ENCODE measurements around the gene MFF. TPM values are rescaled to one million over a fixed set of nuclear protein-coding genes. Genes with fewer than 3 reads are reported as not detected.

Gene MFF
- total RNA-seq, 1 experiment from 2014 or later = 83.3 TPM

- no peak overlapping the region for H3T11ph ChIP-seq (ENCODE audit: low read length)
- no CpG with 5 or more reads among the region's 4 CpGs for WGBS (ENCODE audit: extremely low coverage, insufficient read length, low lambda C conversion rate)
- no peaks in the 10 kb centered on the region for H3K9me3 Mint-ChIP-seq
These were observed 14.3 kb upstream of the MFF start for GRCh38 chr2:227310756-227311110.

More at GRCh38 chr2:227310756-227311110, 14.3 kb upstream of the MFF start:
- H3K23ac ChIP-seq (ENCODE audit: insufficient read length, low read depth, low read length) = no peak overlapping the region
- H3K18ac ChIP-seq (ENCODE audit: insufficient read length, low read depth, low read length) = no peak overlapping the region
- H3K9ac ChIP-seq (ENCODE audit: extremely low read depth, insufficient read length, low read length) = no peak overlapping the region
- H3K79me1 ChIP-seq (ENCODE audit: insufficient read depth, low read depth, low read length, poor library complexity, severe bottlenecking) = no peaks in the 10 kb centered on the region
- no peak overlapping the region for H2BK12ac ChIP-seq (ENCODE audit: insufficient read length, low read depth, low read length)
- Mint-ChIP-seq H3K27me3 (ENCODE audit: low read depth) (no peaks in the 10 kb centered on the region; the same call in 1 of the 2 replicates), H3K4me3 (no peak overlapping the region), H3K36me3 (ENCODE audit: insufficient read depth in 1 of 3, low read depth in 3 of 3) (no peaks in the 10 kb centered on the region), H3K4me1 (peaks cover 13 to 16% of the 10 kb centered on the region in 2 experiments), H3K27ac (peak overlapping the region in 2 of 3 experiments; percentile 3 to 65; a peak in 3 of 7 replicates)
- H4K20me1 ChIP-seq (ENCODE audit: control insufficient read depth, insufficient read depth, insufficient read length) = no peaks in the 10 kb centered on the region
- H4K5ac ChIP-seq (ENCODE audit: insufficient read length, low read depth, low read length) = no peak overlapping the region
- H3K56ac ChIP-seq (ENCODE audit: insufficient read length, low read depth, low read length) = no peak overlapping the region
- no peak overlapping the region for H2BK15ac ChIP-seq (ENCODE audit: low read depth, low read length)
- H3K9me3 ChIP-seq (ENCODE audit: control insufficient read depth, low read depth, low read length) = no peaks in the 10 kb centered on the region
- no peak overlapping the region for H2AK5ac ChIP-seq (ENCODE audit: insufficient read length, low read length)
- H3K79me2 ChIP-seq (ENCODE audit: insufficient read depth, low read length) = no peaks in the 10 kb centered on the region
- no peak for DNase-seq
- H4K91ac ChIP-seq (ENCODE audit: insufficient read length, low read depth, low read length) = no peak overlapping the region
- H3K4ac ChIP-seq (ENCODE audit: low read depth, low read length) = no peak overlapping the region
- no peaks in the 10 kb centered on the region for H3K27me3 ChIP-seq (ENCODE audit: insufficient read depth, low read length)
- TF ChIP-seq CTCF (conservative IDR thresholded peaks at IDR 0.05) = no peak
- no peak overlapping the region for H3K14ac ChIP-seq (ENCODE audit: insufficient read depth, low read length)
- no peak overlapping the region for H3K27ac ChIP-seq (ENCODE audit: insufficient read length, low read depth, low read length)
- H2BK5ac ChIP-seq (ENCODE audit: insufficient read length, low read length) = no peak overlapping the region
- no peak overlapping the region for H2AFZ ChIP-seq (ENCODE audit: low read length)
- H4K8ac ChIP-seq (replicated peaks; ENCODE audit: insufficient read length, low read depth, low read length) = no peak overlapping the region
- H2BK120ac ChIP-seq (ENCODE audit: low read depth, low read length, poor library complexity, severe bottlenecking) = no peak overlapping the region
- no peak overlapping the region for H3K4me2 ChIP-seq (ENCODE audit: insufficient read depth, insufficient read length, low read length)
- no peak overlapping the region for H2BK20ac ChIP-seq (ENCODE audit: low read depth, low read length, poor library complexity, severe bottlenecking)
- H3K23me2 ChIP-seq (ENCODE audit: insufficient read length, low read depth, low read length, poor library complexity, severe bottlenecking) = no peaks in the 10 kb centered on the region
- H3K4me1 ChIP-seq (ENCODE audit: insufficient read depth, low read length) = no peaks in the 10 kb centered on the region
